HG02678 (cell line): ENCODE measurements around the gene TCF12.
A peak's percentile ranks its signal among the peaks of the same experiment; 100 is the strongest.
"Not testable (repeated sequence)": the region's sequence is repeated elsewhere in the genome, so short reads cannot be mapped to it uniquely, and the experiment has no call there.

Experiments used
- ATAC-seq: cut with Tn5 transposase; IDR thresholded peaks from one replicate; pipeline ENCODE4 v1.9.1; 2021; ENCODE audit warnings: mild to moderate bottlenecking, moderate library complexity; ENCODE audit not compliant: unreplicated experiment

Gene TCF12

GRCh38 chr15:57124036-57124435 lies 205.6 kb downstream of the TCF12 start:
- ATAC-seq: no peak

GRCh38 chr15:57129064-57129463 lies 210.6 kb downstream of the TCF12 start:
- no peak for ATAC-seq

- ATAC-seq: no peak
Measured at GRCh38 chr15:57130956-57131355, 212.5 kb downstream of the TCF12 start.

DNA sequence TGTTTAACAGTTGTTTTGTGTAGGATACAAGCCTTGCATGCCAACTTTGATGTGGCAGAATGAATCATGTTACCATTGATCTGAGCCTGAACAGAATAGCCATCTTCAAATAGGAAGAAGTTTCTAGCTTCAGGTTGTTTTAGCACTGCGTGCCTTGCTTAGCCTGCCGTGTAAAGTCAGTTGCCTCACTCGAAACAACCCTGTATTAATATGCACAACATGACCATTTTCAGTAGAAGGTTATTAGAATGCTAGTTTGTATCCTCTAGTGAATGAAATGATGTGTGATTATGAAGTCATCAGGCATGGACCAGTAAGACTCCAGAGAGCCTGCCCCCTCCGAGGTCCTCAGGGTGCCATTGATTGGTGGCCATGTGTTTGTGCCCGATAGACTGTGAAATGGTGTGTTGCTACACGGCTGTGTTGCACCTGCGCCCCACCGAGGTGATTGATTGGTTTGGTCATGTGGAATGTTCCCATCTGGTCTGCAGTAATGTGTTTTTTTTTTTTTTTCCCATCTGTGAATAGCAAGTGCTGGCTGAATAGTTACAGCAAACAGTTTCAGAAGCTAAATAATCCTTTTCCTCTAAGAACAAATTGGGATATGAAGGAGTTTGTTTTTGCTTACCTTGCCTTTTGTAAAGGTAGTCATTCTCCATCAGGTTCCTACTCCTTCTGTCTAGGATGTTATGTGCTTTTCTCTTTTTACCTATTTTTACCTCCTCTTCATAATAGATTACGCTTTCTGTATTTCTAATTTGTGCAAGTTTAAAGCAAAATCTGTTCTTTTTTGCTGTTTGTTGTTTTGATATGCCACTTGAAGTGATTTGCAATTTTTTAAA lies 214.9 kb downstream of the TCF12 start:
- ATAC-seq: peak; percentile 61

- no peak for ATAC-seq
Measured at GRCh38 chr15:57134071-57134605, 215.7 kb downstream of the TCF12 start.

DNA sequence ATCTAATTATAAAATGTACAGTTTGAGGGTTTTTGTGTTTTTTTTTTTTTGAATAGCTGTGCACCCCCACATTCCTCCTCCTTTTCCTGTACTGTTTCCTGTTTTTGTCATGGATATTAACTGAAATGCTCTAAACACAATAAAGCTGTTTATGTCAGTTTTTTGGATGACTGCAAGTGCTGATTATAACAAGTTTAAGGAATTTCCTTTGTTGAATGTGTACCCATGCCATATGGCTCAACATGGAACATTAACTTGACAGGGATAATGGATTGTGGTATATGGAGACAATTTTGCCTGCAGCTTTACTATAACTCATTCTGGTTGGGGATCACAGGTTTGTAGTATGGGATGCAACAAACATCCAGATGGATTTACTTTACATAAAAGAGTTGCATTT lies 216.4 kb downstream of the TCF12 start:
- no peak for ATAC-seq

DNA sequence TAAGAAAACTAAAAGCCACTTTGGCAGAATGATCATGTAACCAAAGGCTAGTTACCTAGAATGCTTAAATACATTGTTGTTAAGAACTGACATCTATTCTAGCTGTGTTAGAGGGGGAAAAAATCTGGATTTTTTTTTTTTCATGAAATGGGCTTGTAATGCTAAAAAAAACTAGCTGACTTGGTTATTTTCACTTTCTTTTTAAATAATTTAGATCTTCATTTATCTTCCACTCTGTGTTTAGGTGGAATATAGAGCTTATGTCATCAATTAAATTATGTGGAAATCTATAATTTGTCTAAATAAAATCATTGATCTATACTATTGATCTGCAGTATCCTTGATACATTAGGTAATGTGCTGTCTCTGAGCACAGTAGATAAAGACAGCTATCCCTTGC lies 217.4 kb downstream of the TCF12 start:
- ATAC-seq: no peak

DNA sequence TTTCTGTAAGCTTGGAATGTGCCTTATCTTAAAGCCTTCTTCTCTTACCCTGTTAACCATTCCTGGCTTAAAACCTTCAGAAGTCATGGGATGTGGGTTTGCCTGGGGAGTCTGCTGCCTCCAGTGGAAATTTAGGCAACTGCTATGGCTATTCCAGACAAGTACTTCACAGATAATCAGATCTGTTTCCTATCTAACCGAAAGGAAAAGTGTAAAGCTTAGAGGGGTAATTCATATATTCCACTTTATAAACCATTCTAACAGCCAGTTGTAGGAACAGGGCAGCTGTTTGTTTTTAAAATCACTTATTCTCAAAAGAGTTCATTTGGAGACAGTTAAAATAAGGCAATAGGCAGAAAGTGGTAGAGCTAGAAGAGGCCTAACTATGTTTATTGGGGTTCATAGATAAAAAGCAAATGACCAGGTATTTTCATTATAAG lies 219.9 kb downstream of the TCF12 start:
- no peak for ATAC-seq

DNA sequence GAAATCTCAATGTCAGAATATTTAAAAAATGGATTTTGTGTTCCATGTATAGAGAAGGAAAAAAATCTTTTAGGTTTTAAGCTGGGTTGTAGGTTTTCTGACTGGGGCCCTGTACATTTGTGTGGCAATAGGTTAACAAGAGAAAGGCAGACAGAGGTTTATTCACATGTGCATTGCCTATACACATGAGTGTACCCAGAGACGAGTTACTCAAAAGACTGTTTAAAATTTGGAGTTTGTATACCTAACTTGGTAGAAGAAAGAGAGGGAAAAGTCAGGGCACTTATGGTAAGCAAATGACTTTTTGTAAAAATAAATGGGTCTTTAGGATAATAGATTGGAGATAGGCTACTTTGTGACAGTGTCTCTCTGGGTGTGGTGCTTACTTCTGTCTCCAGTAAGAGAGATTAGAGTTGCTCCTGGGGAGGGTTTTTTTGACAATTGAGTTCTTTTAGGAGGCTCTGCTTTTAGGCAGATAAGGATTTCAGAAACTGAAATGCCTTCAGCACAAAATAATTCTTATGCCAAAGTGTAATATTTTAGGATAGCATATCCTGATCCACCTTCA lies 225.2 kb downstream of the TCF12 start:
- ATAC-seq: no peak

- ATAC-seq: no peak
Measured at GRCh38 chr15:57144448-57144847, 226.0 kb downstream of the TCF12 start.

DNA sequence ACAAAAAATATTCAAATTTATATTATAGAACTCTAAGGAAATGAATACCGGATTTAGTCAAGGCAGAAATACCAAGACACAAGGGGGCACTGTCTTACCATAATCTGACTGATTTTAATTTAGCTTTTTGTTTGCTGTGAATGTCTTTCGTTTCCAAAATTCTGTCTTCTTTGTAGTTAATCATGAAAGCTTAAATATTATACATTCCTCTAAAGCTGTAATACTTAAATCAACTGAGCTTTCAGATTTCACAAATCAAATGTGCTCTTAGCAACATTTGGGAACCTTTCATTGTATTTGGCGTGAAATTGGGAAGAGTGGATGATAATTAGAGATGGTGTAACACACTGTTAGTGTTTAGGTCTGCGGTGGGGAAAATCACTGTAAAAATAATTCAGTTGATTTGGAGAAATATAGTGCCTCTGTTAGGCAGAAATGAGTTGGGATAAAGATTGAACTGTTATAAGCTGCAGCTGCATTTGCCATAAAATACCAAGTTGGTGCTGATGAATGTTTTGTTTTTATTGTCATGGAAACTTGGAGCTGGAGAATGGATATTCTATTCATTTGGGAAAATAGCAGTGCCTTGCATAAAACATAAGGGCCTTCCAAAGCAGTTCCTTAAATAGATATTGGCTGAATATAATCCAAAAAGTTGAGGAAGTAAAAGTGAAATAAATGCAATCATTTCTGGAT lies 228.2 kb downstream of the TCF12 start:
- ATAC-seq: no peak

GRCh38 chr15:57147621-57148020 lies 229.2 kb downstream of the TCF12 start:
- no peak for ATAC-seq

DNA sequence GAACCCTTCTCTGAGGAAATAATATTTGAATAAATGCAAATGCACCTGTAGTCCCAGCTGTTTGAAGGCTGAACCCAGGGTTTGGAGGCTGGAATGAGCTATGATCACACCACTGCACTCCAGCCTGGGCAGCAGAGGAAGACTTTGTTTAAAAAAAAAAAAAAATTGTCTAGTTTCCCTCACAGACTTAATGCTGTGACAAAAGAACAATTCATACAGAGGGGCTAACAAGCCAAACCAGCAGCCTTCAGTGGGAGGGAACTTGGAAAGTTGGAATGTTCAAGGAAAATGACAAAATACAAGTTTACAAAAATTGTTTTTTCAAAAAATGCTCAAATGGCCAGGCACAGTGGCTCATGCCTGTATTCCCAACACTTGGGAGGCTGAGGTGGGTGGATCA lies 229.8 kb downstream of the TCF12 start:
- no peak for ATAC-seq

DNA sequence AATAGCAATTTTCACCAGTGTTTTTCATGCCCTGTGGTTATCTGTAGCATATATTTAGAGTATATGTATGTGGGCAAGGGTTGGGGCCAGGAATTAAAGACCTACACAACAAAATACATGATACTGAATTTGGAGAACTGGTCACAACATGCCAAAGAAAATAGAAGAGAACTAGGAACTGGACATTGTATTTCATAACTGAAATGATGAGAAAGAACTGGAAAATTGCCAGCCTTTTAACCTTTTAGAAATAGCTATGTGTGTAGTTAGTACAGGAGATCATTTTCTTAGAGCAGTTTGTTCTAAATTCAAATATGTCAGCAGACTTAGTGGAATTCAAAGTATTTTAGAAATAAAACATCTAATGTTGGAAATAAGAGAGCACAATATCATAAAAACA lies 230.8 kb downstream of the TCF12 start:
- ATAC-seq: no peak

DNA sequence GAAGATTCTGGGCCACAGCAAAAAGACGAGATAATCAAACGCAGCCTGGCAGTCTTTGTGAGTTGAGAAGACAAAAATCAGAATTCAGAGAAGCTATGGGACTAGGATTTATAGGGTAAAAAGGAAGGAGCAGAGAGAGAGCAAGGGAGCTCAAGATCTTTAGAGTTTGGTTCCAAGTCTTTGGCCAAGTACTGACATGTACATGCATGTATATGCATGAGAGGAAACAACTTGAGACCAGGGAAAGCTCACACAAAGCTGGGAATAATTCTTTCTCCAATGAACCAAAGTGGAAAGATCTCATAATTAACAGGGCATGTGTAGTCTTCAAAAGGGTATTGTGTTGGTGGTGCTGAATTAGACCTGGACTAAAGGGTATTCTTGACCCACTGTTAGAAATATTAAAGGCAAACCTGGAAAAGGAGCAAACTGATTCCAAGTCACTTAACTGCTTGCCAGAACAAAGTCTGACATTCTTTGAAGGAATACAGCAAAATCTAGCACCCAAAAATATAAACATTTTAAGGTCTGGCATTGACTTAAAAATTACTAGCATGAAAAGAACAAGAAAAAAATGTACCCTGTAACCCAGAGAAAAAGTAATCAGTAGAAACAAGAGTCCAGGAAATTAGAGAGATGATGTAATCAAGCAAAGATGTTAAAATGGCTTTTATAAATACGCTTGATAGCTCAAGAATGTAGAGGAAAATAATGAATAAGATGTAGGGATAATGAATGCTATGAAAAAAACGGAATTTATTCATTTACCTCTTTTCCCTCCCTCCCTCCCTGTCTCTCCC lies 231.8 kb downstream of the TCF12 start:
- no peak for ATAC-seq

DNA sequence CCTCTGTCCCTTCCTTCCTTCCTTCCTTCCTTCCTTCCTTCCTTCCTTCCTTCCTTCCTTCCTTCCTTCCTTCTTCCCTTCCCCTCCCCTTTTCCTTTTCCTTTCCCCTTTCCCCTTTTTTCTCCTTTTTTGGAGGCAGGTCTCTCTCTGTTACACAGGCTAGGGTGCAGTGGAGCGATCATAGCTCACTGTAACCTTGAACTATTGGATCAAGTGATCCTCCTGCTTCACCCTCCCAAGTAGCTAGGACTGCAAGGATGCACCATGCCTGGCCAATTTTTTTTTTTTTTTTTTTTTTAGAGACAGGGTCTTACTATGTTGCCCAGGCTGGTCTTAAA lies 232.4 kb downstream of the TCF12 start:
- ATAC-seq: not testable (repeated sequence)

- ATAC-seq: no peak
Measured at GRCh38 chr15:57152133-57152532, 233.7 kb downstream of the TCF12 start.

- no peak for ATAC-seq
Measured at GRCh38 chr15:57152666-57153539, 234.5 kb downstream of the TCF12 start.

GRCh38 chr15:57156210-57156884 lies 237.9 kb downstream of the TCF12 start:
- no peak for ATAC-seq
